Prostate gland (tissue), 2 donors: Measurements from ENCODE around the gene ALDH3A2. TPM values are rescaled to one million over a fixed set of nuclear protein-coding genes. Genes with fewer than 3 reads are reported as not detected.

ENCODE experiments used
- DNase-seq: peaks from one replicate; pipeline ENCODE4 v3.0.0-alpha.2; 2019; ENCODE audit warnings: low spot score
- H3K27ac ChIP-seq, 2 donors: fragments of 200-600 bp; sonication (generic); 2 replicates each; pipeline ENCODE4 v1.5.1; 2017 to 2019
- H3K27me3 ChIP-seq: fragments of 200-600 bp; sonication (generic); replicated peaks from 2 replicates; pipeline ENCODE4 v1.5.1; 2019; ENCODE audit not compliant: insufficient read depth
- H3K36me3 ChIP-seq, 2 donors: fragments of 200-600 bp; sonication (generic); 1 replicate in 1 of 2; 2 replicates in 1 of 2; pipeline versions ENCODE4 v1.5.1 to v1.8.1; 2017 to 2019
- H3K4me1 ChIP-seq: fragments of 200-600 bp; sonication (generic); replicated peaks from 2 replicates; pipeline ENCODE4 v1.5.1; 2019
- H3K4me3 ChIP-seq, 2 donors: fragments of 200-600 bp; sonication (generic); 2 replicates each; pipeline ENCODE4 v1.5.1; 2017 to 2019
- H3K9me3 ChIP-seq: fragments of 200-600 bp; sonication (generic); 2 replicates; pipeline ENCODE4 v1.5.1; 2017
- CTCF ChIP-seq, 4 experiments: fragments of 200-600 bp in 2 of 4; fragments of 450-650 bp in 2 of 4; sonication (generic) in 2 of 4; IDR thresholded peaks; 1 replicate in 3 of 4; 2 replicates in 1 of 4; pipeline ENCODE4 v1.5.1; 2016 to 2019; ENCODE audit warnings: antibody characterized with exemption in 4 of 4, mild to moderate bottlenecking in 2 of 4, moderate library complexity in 2 of 4
- POLR2A ChIP-seq: fragments of 450-650 bp; IDR thresholded peaks from one replicate; pipeline ENCODE4 v1.6.1; 2016; ENCODE audit warnings: antibody characterized with exemption, mild to moderate bottlenecking
- POLR2AphosphoS5 ChIP-seq: sonication (generic); formaldehyde crosslinking; IDR thresholded peaks from one replicate; pipeline ENCODE4 v1.6.1; 2017; ENCODE audit warnings: antibody characterized with exemption
- WGBS: methylation state at CpG from one replicate; pipeline ENCODE4 v1.1.5; 2018; 5-methylcytosine and 5-hydroxymethylcytosine counted together
- intact Hi-C: fragments of 100-400 bp; cut with DNase I; formaldehyde crosslinking; loops from one replicate; pipeline ENCODE4 v1.14.2; 2022
- total RNA-seq, 2 donors: library from RNA; depleted of rRNA; stranded (reverse); fragments of >200 nt; gene quantifications; one replicate each; pipeline ENCODE4 v1.1.0, GENCODE V29; 2016

ALDH3A2 gene
- total RNA-seq, 2 donors from 2014 or later: 202 to 357 TPM

DNA sequence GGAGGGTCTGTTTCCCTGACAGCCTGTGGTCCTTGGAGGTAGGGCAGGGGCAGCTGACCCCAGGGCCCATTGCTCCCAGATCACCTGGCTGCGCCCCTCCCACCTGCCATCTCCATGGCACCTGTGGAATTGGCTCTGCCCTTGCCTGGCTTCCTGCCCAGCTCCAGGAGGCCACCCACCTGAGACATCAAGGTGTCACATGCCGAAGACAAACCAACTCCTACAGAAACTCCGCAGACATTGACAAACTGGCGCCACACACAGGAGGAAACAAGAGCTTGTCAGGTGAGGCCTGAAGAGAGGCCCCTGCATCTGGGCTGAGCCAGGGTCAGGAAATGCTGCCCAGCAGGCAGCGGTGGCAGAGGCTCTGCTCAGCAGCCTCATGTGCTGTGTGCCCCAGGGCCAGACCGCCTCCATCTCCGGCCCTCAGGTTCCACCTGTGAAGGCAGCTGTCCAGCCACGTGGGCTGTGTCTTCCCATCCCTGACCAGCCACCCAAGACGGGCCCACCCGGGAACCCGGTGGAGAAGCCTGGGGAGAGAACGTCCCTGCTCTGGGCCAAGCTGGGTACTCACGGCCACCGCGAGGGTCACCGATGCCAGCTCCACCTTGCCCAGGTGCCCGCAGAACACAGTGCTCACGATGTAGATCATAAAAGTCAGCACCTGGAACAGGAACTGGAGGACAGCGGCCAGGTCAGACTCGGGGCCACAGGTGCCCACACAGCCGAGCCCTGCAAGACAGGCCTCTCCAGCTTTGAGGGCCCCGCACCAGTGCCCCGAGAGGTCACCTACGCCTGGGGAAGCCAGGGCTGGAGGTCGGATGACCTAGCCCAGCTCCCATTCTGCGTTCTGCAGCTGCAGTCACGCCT, 66.2 kb downstream of the ALDH3A2 start:
- H3K4me1 ChIP-seq: no peaks in the 10 kb centered on the region
- no peaks in the 10 kb centered on the region for H3K27me3 ChIP-seq
- H3K36me3 ChIP-seq: no peaks in the 10 kb centered on the region
- 82% methylated on average over 24 of the region's 27 CpGs for WGBS
- DNase-seq: no peak
- no peak overlapping the region for H3K27ac ChIP-seq
- H3K4me3 ChIP-seq: no peak overlapping the region
- no peaks in the 10 kb centered on the region for H3K9me3 ChIP-seq
- intact Hi-C loops: no loop called here
- no peak for TF ChIP-seq POLR2AphosphoS5
- TF ChIP-seq CTCF (IDR thresholded peaks at IDR 0.05): no peak
- no peak for TF ChIP-seq POLR2A

- H3K36me3 ChIP-seq: no peaks in the 10 kb centered on the region
- H3K4me1 ChIP-seq: no peaks in the 10 kb centered on the region
- H3K27ac ChIP-seq: no peak within 1 kb of the TSS
- 67% methylated on average over 10 of the region's 13 CpGs for WGBS
- intact Hi-C loops: no loop called here
- no peaks in the 10 kb centered on the region for H3K27me3 ChIP-seq
- no peak within 1 kb of the TSS for H3K4me3 ChIP-seq
- TF ChIP-seq CTCF (IDR thresholded peaks at IDR 0.05): no peak
- no peak for TF ChIP-seq POLR2A
- no peak for TF ChIP-seq POLR2AphosphoS5
- H3K9me3 ChIP-seq: no peaks in the 10 kb centered on the region
- no peak for DNase-seq
These were observed 67.8 kb downstream of the ALDH3A2 start, which contains the start of gene SLC47A2 for GRCh38 chr17:19716108-19717030. Gene SLC47A2, minus strand, starts transcription at chr17:19716584. Its CDS starts 29 bp downstream, at chr17:19716555.

DNA sequence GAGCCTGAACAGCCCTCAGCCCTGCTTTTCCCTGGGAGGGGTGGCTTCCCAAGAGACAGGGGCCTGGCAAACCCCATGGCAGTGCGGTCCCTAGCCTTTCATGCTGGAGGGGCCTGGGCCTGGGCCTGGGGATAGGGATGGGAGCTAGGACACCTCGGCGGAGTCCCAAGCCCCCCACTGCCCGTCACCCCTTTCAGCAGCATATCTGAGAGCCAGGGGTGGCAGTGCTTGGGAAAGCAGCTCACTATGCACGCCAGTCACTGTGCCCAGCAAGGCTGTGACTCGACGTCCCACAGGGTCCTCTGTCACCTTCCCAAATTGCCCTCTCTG, 68.4 kb downstream of the ALDH3A2 start:
- Histone ChIP-seq H3K36me3 (no peaks in the 10 kb centered on the region), H3K4me3 (no peak overlapping the region), H3K27ac (no peak overlapping the region), H3K9me3 (no peaks in the 10 kb centered on the region), H3K4me1 (no peaks in the 10 kb centered on the region), H3K27me3 (no peaks in the 10 kb centered on the region)
- intact Hi-C loops: no loop called here
- no peak for DNase-seq
- WGBS: 98% methylated on average over 7 of the region's 7 CpGs
- TF ChIP-seq CTCF (IDR thresholded peaks at IDR 0.05): no peak
- no peak for TF ChIP-seq POLR2AphosphoS5
- no peak for TF ChIP-seq POLR2A

GRCh38 chr17:19717411-19717908, 68.9 kb downstream of the ALDH3A2 start:
- Histone ChIP-seq H3K27me3 (no peaks in the 10 kb centered on the region), H3K36me3 (no peaks in the 10 kb centered on the region), H3K27ac (no peak overlapping the region), H3K4me1 (no peaks in the 10 kb centered on the region), H3K9me3 (no peaks in the 10 kb centered on the region), H3K4me3 (no peak overlapping the region)
- 94% methylated on average over 10 of the region's 10 CpGs for WGBS
- TF ChIP-seq POLR2AphosphoS5: no peak
- TF ChIP-seq CTCF (IDR thresholded peaks at IDR 0.05): no peak
- TF ChIP-seq POLR2A: no peak
- intact Hi-C loops: no loop called here
- no peak for DNase-seq
